Right lobe of liver (tissue), 6 donors: Measurements from ENCODE around the gene MBNL2. TPM values are rescaled to one million over a fixed set of nuclear protein-coding genes. Genes with fewer than 3 reads are reported as not detected.

Experiments used
- ATAC-seq, 4 donors: fragments of 200-7000 bp; cut with Tn5 transposase; one replicate each; pipeline ENCODE4 v1.9.1; 2020; ENCODE audit warnings: mild to moderate bottlenecking in 4 of 4, moderate library complexity in 4 of 4
- DNase-seq, 3 donors: peaks; one replicate each; pipeline ENCODE4 v3.0.0-alpha.2; 2020
- H3K27ac ChIP-seq, 3 donors: fragments of 200-600 bp; one replicate each; pipeline ENCODE4 v1.8.0; 2022
- H3K27me3 ChIP-seq, 2 donors: fragments of 200-600 bp; one replicate each; pipeline ENCODE4 v1.8.0; 2022
- H3K36me3 ChIP-seq, 4 donors: fragments of 200-600 bp; sonication (generic) in 1 of 4; one replicate each; pipeline versions ENCODE4 v1.5.1 to v1.8.0; 2017 to 2022; ENCODE audit warnings: control low read depth in 1 of 4
- H3K4me1 ChIP-seq, 4 donors: fragments of 200-600 bp; sonication (generic) in 1 of 4; one replicate each; pipeline versions ENCODE4 v1.5.1 to v1.8.0; 2017 to 2022; ENCODE audit warnings: control low read depth in 1 of 4
- H3K4me3 ChIP-seq, 3 donors: fragments of 200-600 bp; one replicate each; pipeline ENCODE4 v1.8.0; 2022
- H3K9me3 ChIP-seq, 4 donors: fragments of 200-600 bp; sonication (generic) in 1 of 4; one replicate each; pipeline versions ENCODE4 v1.5.1 to v1.8.0; 2017 to 2022; ENCODE audit warnings: control low read depth in 1 of 4
- POLR2A ChIP-seq: fragments of 450-650 bp; IDR thresholded peaks from one replicate; pipeline ENCODE4 v1.6.1; 2017; ENCODE audit warnings: antibody characterized with exemption, mild to moderate bottlenecking
- WGBS: methylation state at CpG from one replicate; pipeline ENCODE4 v1.1.6; 2018; ENCODE audit warnings: low coverage, low lambda C conversion rate; ENCODE audit not compliant: insufficient coverage; ENCODE audit errors: missing lambda C conversion rate; 5-methylcytosine and 5-hydroxymethylcytosine counted together
- intact Hi-C, 2 donors: fragments of 100-400 bp; cut with DNase I; formaldehyde crosslinking; loops; one replicate each; pipeline versions ENCODE4 v1.11.2 to v1.14.1; 2022
- total RNA-seq, 6 experiments: library from RNA; depleted of rRNA in 2 of 6; stranded (reverse); fragments of >200 nt in 2 of 6; fragmentation: NEBNext Ultra II Directional in 3 of 6; extraction: Animal tissue kit (Norgen Biotek cat#: 25700) in 3 of 6; gene quantifications; one replicate each; pipeline versions ENCODE4 v1.1.0 to v1.2.4, GENCODE V29; 2016 to 2023
- TF ChIP-seq, protein P1 (sequence below), 4 donors: fragments of 200-600 bp in 3 of 4; fragments of 450-650 bp in 1 of 4; IDR thresholded peaks; one replicate each; pipeline versions ENCODE4 v1.5.1 to v1.8.0; 2016 to 2022; ENCODE audit warnings: antibody characterized with exemption in 4 of 4, mild to moderate bottlenecking in 2 of 4
- donor health status: DM: no; HTN: yes; CAD: no.
- donor health status: DM: no; HTN: no; CAD: no.
- donor health status: DM: no; HTN: no; CAD: no.
- donor health status: DM: no; HTN: yes; CAD: no.
- donor health status: DM: no; HTN: yes; CAD: no.

MBNL2 gene
- total RNA-seq, 6 experiments from 2014 or later, result 30.3 to 135 (median 81.5) TPM

DNA sequence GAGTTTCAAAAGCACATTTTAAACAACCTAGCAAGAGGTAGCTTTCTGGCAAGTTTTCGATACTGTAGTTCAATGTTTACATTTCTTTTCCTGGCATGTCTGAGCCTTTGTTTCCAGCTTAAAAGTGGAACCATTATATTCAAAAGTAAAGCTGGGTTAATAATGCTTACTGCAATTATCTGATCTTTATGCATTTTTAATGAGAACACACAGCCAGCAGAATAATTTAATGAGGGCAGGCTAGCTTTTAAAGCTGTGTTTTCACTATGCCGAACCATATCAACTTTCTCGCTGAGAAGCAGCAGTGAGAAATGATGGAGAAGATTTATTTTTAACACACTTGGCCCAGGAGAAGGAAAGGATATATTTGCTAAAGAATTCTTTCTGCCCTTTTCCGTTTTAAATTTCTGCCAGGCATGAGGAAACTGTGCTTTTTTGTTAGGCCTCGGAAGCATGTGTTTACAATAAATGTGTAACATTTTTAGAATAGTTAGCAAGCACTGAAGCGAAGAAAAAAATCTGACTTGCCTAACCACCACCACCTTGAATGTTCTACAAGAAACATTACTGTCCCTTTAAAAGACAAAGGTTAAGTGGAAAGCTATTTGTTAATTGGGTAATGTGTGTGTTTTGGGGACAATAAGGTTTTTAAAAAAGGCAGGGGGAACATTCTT lies 1.0 kb downstream of the MBNL2 start:
- TF ChIP-seq POLR2A, result no peak
- TF ChIP-seq, protein P1, sequence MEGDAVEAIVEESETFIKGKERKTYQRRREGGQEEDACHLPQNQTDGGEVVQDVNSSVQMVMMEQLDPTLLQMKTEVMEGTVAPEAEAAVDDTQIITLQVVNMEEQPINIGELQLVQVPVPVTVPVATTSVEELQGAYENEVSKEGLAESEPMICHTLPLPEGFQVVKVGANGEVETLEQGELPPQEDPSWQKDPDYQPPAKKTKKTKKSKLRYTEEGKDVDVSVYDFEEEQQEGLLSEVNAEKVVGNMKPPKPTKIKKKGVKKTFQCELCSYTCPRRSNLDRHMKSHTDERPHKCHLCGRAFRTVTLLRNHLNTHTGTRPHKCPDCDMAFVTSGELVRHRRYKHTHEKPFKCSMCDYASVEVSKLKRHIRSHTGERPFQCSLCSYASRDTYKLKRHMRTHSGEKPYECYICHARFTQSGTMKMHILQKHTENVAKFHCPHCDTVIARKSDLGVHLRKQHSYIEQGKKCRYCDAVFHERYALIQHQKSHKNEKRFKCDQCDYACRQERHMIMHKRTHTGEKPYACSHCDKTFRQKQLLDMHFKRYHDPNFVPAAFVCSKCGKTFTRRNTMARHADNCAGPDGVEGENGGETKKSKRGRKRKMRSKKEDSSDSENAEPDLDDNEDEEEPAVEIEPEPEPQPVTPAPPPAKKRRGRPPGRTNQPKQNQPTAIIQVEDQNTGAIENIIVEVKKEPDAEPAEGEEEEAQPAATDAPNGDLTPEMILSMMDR (IDR thresholded peaks at IDR 0.05), result no peak
- intact Hi-C loops, result no loop called here
- Histone ChIP-seq H3K9me3 (no peaks in the 10 kb centered on the region), H3K4me1 (peaks cover 0 to 37% (median 12%) of the 10 kb centered on the region in 4 donors), H3K27me3 (no peaks in the 10 kb centered on the region), H3K27ac (peak overlapping the region; percentile 93 to 98 (median 97)), H3K36me3 (no peaks in the 10 kb centered on the region), H3K4me3 (peak overlapping the region; percentile 61 to 62 (median 61))
- WGBS, result 0% methylated on average over 6 of the region's 6 CpGs
- DNase-seq, result no peak
- peak in 3 of 4 donors; percentile 2 to 15 (median 13) for ATAC-seq

DNA sequence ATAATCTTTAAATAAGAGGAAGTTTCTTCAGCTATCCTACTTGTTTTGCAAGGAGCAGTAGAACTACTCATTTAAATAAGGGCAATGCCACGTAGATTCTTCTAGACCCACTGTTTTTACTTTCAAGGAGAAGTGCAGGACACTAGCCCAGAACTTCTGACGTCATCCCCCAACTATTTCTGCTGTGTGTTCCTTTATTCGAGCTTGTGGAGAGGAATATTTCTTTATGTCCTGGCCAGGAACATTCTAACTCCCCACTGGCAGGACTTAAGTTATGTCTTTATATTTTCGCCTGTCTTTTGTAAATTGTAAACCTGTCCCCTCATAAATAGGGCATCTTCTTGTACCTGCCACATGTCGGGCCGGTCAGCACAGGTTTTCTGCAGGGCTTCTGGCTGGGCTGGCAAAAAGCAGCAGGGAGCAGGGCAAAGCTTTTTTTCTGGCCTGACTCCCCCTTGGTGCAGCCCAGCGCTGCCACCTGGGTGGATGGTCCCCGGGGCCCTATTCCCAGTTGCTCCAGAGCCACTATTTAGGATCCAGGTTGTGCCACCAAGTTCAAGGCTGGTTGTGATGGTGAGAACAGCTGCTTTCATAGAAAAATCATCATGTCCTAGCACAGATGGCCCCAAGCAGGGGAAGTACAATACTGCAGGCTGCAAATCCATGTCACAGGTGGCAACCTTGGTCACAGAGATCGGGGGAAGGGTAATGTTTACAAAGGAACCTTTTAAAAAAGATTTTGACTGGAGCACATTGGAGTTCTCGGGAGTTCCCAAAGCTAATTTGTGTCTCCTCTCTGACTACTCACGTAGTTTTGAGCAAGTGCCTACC lies 1.8 kb downstream of the MBNL2 start:
- Histone ChIP-seq H3K27me3 (no peaks in the 10 kb centered on the region), H3K36me3 (no peaks in the 10 kb centered on the region), H3K27ac (peak overlapping the region; percentile 93 to 98 (median 97)), H3K9me3 (no peaks in the 10 kb centered on the region), H3K4me3 (peak overlapping the region; percentile 61 to 62 (median 61)), H3K4me1 (peaks cover 0 to 40% (median 15%) of the 10 kb centered on the region in 4 donors)
- ATAC-seq (peak; percentile 47 to 57 (median 52)), DNase-seq (peak in 2 of 3 donors; percentile 54 to 65)
- 0% methylated on average over 11 of the region's 11 CpGs for WGBS
- peak; percentile 52 for TF ChIP-seq POLR2A
- TF ChIP-seq, protein P1 (IDR thresholded peaks at IDR 0.05), result no peak
- intact Hi-C loops, result no loop called here

DNA sequence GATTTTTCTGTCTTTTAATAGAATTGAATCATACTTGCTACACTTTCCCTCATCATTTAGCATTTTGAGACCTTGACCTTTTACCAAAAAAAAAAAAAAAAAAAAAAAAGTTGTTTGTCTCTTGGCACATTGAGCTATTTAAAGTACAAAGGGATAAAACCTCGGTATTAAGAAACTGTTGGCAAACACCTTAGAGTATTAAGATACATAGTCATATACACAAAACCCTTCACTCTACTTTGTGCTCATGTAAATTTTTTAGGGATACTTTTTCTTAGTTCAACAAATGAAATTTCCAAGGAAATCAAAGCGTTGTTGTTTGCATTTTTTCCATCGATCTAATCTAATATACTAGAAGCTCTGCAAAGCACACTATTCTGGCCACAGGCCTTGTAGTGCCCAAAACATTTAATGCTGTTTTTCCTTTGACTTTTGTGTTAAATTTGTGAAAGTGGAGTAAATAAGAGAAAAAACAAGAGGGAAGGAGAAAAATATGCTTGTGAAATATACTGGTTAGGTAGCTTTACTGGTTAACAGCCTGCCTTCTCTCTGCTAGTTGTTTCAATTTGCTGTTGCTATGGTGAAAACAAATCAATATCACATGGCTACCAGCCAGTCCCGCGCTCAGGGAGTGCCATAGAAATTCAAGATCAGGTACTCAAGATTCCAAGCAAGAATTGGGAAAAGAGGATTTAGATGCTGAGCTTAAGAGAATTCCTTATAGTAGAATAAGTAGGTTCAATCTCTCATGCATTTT lies 2.6 kb downstream of the MBNL2 start:
- TF ChIP-seq, protein P1 (IDR thresholded peaks at IDR 0.05), result no peak
- TF ChIP-seq POLR2A, result peak; percentile 26
- no peaks in the 10 kb centered on the region for H3K36me3 ChIP-seq
- 5% methylated on average over 5 of the region's 5 CpGs for WGBS
- ATAC-seq (peak in 3 of 4 donors; percentile 15 to 58 (median 28)), DNase-seq (peak in 1 of 3 donors; percentile 78)
- H3K27ac ChIP-seq, result peak overlapping the region; percentile 93 to 98 (median 97)
- intact Hi-C loops, result no loop called here
- H3K27me3 ChIP-seq, result no peaks in the 10 kb centered on the region
- no peaks in the 10 kb centered on the region for H3K9me3 ChIP-seq
- H3K4me1 ChIP-seq, result peaks cover 0 to 46% (median 19%) of the 10 kb centered on the region in 4 donors
- peak overlapping the region; percentile 61 to 62 (median 61) for H3K4me3 ChIP-seq

DNA sequence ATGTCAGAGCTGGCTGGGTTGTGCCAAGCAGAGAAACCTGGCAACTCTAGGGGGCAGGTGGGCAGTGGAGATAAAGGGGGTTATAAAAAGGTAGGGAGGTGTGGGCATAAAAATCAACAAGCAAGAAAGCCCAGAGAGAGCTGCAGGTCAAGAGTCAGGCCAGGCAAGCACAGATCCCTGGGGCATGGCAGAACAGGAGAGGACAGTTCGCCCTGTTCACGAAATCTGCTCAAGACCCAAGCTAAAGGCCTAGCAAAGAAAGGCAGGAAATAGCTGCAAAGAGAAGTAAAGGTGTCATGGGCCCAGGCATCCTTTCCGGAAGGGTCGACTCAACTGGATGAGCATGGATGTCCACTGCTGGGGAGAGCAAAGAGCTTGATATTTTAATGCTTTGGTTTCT lies 3.4 kb downstream of the MBNL2 start:
- peak in 1 of 4 donors; percentile 11 for ATAC-seq
- H3K27ac ChIP-seq, result peak overlapping the region; percentile 93 to 98 (median 97)
- no peak for DNase-seq
- intact Hi-C loops, result no loop called here
- no peak for TF ChIP-seq POLR2A
- TF ChIP-seq, protein P1 (IDR thresholded peaks at IDR 0.05), result no peak
- no peaks in the 10 kb centered on the region for H3K27me3 ChIP-seq
- no peaks in the 10 kb centered on the region for H3K36me3 ChIP-seq
- 29% methylated on average over 3 of the region's 4 CpGs for WGBS
- no peaks in the 10 kb centered on the region for H3K9me3 ChIP-seq
- peak overlapping the region; percentile 61 to 62 (median 61) for H3K4me3 ChIP-seq
- H3K4me1 ChIP-seq, result peaks cover 0 to 54% (median 21%) of the 10 kb centered on the region in 4 donors
